ENCODE results near the gene RNASEL. TPM values are rescaled to one million over a fixed set of nuclear protein-coding genes. Genes with fewer than 3 reads are reported as not detected.

RNASEL gene
- total RNA-seq, 1 donor from 2014 or later: 3.3 TPM

DNA sequence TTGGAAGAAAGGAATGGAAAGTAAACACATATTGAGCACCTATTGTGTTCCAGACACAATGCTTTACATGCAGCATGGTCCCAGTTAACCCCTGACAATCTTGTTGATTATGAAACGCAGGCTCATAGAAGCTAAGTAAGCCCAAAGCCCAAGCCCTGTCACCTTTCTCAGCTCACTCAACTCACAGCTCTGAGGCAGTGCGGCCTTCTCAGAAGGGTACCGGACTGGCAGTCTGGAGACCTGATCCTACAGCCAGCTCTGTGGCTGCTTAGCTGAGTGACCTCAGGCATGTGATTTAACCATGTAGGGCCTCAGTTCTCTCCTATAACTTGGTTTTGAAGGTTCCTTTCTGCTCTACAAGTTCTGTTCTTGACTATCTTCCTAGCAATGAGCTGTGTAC is 464 bp upstream of the RNASEL start:
- Mint-ChIP-seq H3K9me3 (peaks cover 4% of the 10 kb centered on the region), H3K4me1 (peaks cover 20% of the 10 kb centered on the region), H3K27me3 (ENCODE audit: low read depth) (no peaks in the 10 kb centered on the region), H3K36me3 (ENCODE audit: low read depth) (peaks cover 6% of the 10 kb centered on the region), H3K4me3 (peak overlapping the region; percentile 88), H3K27ac (ENCODE audit: unreplicated experiment) (no peak overlapping the region)
- DNase-seq (ENCODE audit: low read depth, low spot score): no peak
- TF ChIP-seq, protein P1, sequence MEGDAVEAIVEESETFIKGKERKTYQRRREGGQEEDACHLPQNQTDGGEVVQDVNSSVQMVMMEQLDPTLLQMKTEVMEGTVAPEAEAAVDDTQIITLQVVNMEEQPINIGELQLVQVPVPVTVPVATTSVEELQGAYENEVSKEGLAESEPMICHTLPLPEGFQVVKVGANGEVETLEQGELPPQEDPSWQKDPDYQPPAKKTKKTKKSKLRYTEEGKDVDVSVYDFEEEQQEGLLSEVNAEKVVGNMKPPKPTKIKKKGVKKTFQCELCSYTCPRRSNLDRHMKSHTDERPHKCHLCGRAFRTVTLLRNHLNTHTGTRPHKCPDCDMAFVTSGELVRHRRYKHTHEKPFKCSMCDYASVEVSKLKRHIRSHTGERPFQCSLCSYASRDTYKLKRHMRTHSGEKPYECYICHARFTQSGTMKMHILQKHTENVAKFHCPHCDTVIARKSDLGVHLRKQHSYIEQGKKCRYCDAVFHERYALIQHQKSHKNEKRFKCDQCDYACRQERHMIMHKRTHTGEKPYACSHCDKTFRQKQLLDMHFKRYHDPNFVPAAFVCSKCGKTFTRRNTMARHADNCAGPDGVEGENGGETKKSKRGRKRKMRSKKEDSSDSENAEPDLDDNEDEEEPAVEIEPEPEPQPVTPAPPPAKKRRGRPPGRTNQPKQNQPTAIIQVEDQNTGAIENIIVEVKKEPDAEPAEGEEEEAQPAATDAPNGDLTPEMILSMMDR (conservative IDR thresholded peaks at IDR 0.05): no peak

DNA sequence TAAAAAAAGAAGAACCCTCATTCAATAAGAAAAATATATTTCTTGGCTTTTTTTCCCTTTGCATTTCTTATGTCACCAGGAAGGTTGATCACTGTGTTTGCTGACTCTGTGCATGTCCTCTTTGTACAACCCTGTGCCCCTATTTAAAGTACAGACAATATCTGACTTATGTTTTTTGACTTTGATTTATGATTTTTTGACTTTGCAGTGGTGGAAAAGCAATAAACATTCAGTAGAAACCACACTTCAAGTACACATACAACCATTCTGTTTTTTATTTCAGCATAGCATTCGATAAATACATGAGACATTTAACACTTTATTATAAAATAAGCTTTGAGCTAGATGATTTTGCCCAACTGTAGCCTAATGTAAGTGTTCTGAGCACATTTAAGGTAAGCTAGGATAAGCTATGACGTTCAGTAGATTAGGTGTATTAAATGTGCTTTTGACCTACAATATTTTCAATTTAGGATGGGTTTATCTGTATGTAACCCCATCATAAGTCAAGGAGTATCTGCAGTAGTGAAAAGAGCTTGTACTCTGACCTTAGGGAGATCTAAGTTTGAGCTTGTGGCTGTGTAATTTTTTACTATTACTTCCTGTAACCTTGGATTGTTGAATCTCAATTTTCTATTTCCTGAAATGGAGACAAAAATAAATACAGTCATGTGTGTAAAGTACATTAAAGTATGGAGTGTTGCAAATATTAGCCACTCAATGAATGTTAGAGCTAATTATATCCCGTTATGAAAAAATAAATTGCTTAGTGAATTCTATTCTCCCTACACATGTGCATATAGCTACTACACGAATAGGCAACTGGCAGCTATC is 1.2 kb downstream of the RNASEL start:
- H3K36me3 Mint-ChIP-seq (ENCODE audit: low read depth): peaks cover 10% of the 10 kb centered on the region
- peak overlapping the region; percentile 88 for H3K4me3 Mint-ChIP-seq
- no peak for DNase-seq (ENCODE audit: low read depth, low spot score)
- H3K9me3 Mint-ChIP-seq: peaks cover 4% of the 10 kb centered on the region
- no peak overlapping the region for H3K27ac Mint-ChIP-seq (ENCODE audit: unreplicated experiment)
- H3K27me3 Mint-ChIP-seq (ENCODE audit: low read depth): no peaks in the 10 kb centered on the region
- peaks cover 20% of the 10 kb centered on the region for H3K4me1 Mint-ChIP-seq
- TF ChIP-seq, protein P1 (conservative IDR thresholded peaks at IDR 0.05): no peak

DNA sequence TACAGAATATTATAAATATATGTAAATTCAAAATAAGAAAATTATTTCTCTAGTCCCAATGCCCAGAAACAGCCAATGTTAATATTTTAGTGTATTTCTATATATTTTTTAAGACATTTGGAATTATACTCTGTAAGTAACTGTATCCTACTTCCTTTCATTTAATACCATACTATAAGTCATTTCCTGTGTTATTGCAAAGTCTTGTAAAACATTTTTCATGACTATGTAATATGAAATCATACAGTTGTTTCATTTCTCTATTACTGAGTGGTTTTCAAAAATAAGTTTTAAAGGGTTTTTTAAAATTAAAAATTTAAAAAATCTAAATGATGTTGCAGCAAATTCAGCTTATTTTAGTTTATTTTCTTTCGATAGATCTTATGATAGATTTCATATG is 2.0 kb downstream of the RNASEL start:
- H3K27me3 Mint-ChIP-seq (ENCODE audit: low read depth): no peaks in the 10 kb centered on the region
- H3K4me1 Mint-ChIP-seq: peaks cover 20% of the 10 kb centered on the region
- no peak for DNase-seq (ENCODE audit: low read depth, low spot score)
- no peak overlapping the region for H3K4me3 Mint-ChIP-seq
- H3K9me3 Mint-ChIP-seq: peaks cover 4% of the 10 kb centered on the region
- TF ChIP-seq, protein P1 (conservative IDR thresholded peaks at IDR 0.05): no peak
- peaks cover 13% of the 10 kb centered on the region for H3K36me3 Mint-ChIP-seq (ENCODE audit: low read depth)
- no peak overlapping the region for H3K27ac Mint-ChIP-seq (ENCODE audit: unreplicated experiment)

DNA sequence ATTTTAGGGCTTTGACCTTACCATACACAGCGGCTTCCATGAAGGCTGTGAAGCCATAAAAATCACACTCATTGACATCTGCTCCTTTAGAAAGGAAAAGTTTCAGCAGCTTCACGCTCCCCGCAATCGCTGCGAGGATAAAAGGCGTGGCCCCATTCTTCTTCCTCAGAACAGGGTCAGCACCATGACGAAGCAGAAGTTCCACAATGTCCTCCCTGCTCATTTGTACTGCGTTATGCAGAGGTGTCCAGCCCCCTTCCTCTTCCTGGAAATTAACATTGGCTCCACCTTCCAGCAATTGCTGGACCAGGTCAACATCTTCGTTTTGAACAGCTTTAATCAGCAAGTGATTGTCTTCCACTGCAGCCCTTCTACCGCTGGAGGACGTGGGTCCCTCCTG is 2.7 kb downstream of the RNASEL start:
- no peak for DNase-seq (ENCODE audit: low read depth, low spot score)
- H3K9me3 Mint-ChIP-seq: peaks cover 4% of the 10 kb centered on the region
- H3K27me3 Mint-ChIP-seq (ENCODE audit: low read depth): no peaks in the 10 kb centered on the region
- peaks cover 20% of the 10 kb centered on the region for H3K4me1 Mint-ChIP-seq
- H3K27ac Mint-ChIP-seq (ENCODE audit: unreplicated experiment): no peak overlapping the region
- peaks cover 14% of the 10 kb centered on the region for H3K36me3 Mint-ChIP-seq (ENCODE audit: low read depth)
- H3K4me3 Mint-ChIP-seq: no peak overlapping the region
- TF ChIP-seq, protein P1 (conservative IDR thresholded peaks at IDR 0.05): no peak

DNA sequence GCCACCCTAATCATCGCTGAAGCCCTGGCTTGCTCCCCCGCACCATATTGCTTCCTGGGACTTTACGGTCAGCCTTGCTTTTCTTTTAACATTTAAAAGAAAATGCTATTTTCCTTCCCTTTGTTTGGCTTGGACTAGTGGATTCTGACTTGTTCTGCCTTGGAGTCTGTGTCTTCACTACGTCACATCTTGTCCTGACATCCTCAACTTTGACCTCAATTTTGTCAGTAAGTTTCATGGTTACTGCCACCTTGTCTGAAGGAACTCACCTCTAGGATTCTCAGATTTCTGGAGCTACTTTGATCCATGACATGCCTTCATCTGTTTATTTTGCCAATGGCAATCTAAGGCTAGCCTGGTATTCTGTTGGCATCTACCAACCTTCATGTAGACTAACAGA is 4.3 kb downstream of the RNASEL start:
- Mint-ChIP-seq H3K27ac (ENCODE audit: unreplicated experiment) (no peak overlapping the region), H3K36me3 (ENCODE audit: low read depth) (peaks cover 22% of the 10 kb centered on the region), H3K4me1 (peaks cover 17% of the 10 kb centered on the region), H3K4me3 (no peak overlapping the region), H3K9me3 (peaks cover 4% of the 10 kb centered on the region), H3K27me3 (ENCODE audit: low read depth) (no peaks in the 10 kb centered on the region)
- TF ChIP-seq, protein P1 (conservative IDR thresholded peaks at IDR 0.05): no peak
- DNase-seq (ENCODE audit: low read depth, low spot score): no peak
